ENCODE data around the gene SETD2.

SETD2 gene

GRCh38 chr3:47005212-47006144 lies 158.4 kb downstream of the SETD2 start:
- DNase-seq (ENCODE audit: low read depth, low spot score), result no peak
- H3K9me3 ChIP-seq (ENCODE audit: insufficient read depth, low read length), result no peaks in the 10 kb centered on the region
- no peak overlapping the region for H3K4me3 ChIP-seq (ENCODE audit: insufficient read length, low read depth)
- no peaks in the 10 kb centered on the region for H3K27me3 ChIP-seq (ENCODE audit: insufficient read depth, insufficient read length)
- H3K9ac ChIP-seq (ENCODE audit: insufficient read length, low read depth), result no peak overlapping the region
- no peaks in the 10 kb centered on the region for H3K4me1 ChIP-seq (ENCODE audit: insufficient read depth, insufficient read length)
- TF ChIP-seq YY1 (IDR thresholded peaks at IDR 0.05; ENCODE audit: insufficient read depth, insufficient read length), result no peak
- TF ChIP-seq SUZ12 (IDR thresholded peaks at IDR 0.05; ENCODE audit: extremely low read depth, insufficient read depth, insufficient read length), result no peak
- no peak for TF ChIP-seq ZNF274 (IDR thresholded peaks at IDR 0.05; ENCODE audit: low read depth, low read length)
- peaks cover 66% of the 10 kb centered on the region for H3K36me3 ChIP-seq (ENCODE audit: insufficient read depth, insufficient read length, low read length)

- peaks cover 75% of the 10 kb centered on the region for H3K36me3 ChIP-seq (ENCODE audit: insufficient read depth, insufficient read length, low read length)
- H3K4me3 ChIP-seq (ENCODE audit: insufficient read length, low read depth), result no peak overlapping the region
- peaks cover 3% of the 10 kb centered on the region for H3K4me1 ChIP-seq (ENCODE audit: insufficient read depth, insufficient read length)
- H3K27me3 ChIP-seq (ENCODE audit: insufficient read depth, insufficient read length), result no peaks in the 10 kb centered on the region
- no peak for DNase-seq (ENCODE audit: low read depth, low spot score)
- no peak for TF ChIP-seq ZNF274 (IDR thresholded peaks at IDR 0.05; ENCODE audit: low read depth, low read length)
- no peak for TF ChIP-seq SUZ12 (IDR thresholded peaks at IDR 0.05; ENCODE audit: extremely low read depth, insufficient read depth, insufficient read length)
- no peak for TF ChIP-seq YY1 (IDR thresholded peaks at IDR 0.05; ENCODE audit: insufficient read depth, insufficient read length)
- no peaks in the 10 kb centered on the region for H3K9me3 ChIP-seq (ENCODE audit: insufficient read depth, low read length)
- H3K9ac ChIP-seq (ENCODE audit: insufficient read length, low read depth), result no peak overlapping the region
Observed at GRCh38 chr3:47004369-47005211, 159.3 kb downstream of the SETD2 start.

- TF ChIP-seq YY1 (IDR thresholded peaks at IDR 0.05; ENCODE audit: insufficient read depth, insufficient read length) (no peak), SUZ12 (IDR thresholded peaks at IDR 0.05; ENCODE audit: extremely low read depth, insufficient read depth, insufficient read length) (no peak), ZNF274 (IDR thresholded peaks at IDR 0.05; ENCODE audit: low read depth, low read length) (no peak)
- Histone ChIP-seq H3K4me1 (ENCODE audit: insufficient read depth, insufficient read length) (peaks cover 9% of the 10 kb centered on the region), H3K4me3 (ENCODE audit: insufficient read length, low read depth) (no peak overlapping the region), H3K27me3 (ENCODE audit: insufficient read depth, insufficient read length) (no peaks in the 10 kb centered on the region), H3K9me3 (ENCODE audit: insufficient read depth, low read length) (no peaks in the 10 kb centered on the region), H3K36me3 (ENCODE audit: insufficient read depth, insufficient read length, low read length) (peaks cover 82% of the 10 kb centered on the region), H3K9ac (ENCODE audit: insufficient read length, low read depth) (no peak overlapping the region)
- DNase-seq (ENCODE audit: low read depth, low spot score), result no peak
Observed at GRCh38 chr3:47003461-47004368, 160.2 kb downstream of the SETD2 start.

- no peaks in the 10 kb centered on the region for H3K27me3 ChIP-seq (ENCODE audit: insufficient read depth, insufficient read length)
- no peak for DNase-seq (ENCODE audit: low read depth, low spot score)
- no peaks in the 10 kb centered on the region for H3K9me3 ChIP-seq (ENCODE audit: insufficient read depth, low read length)
- peaks cover 75% of the 10 kb centered on the region for H3K36me3 ChIP-seq (ENCODE audit: insufficient read depth, insufficient read length, low read length)
- no peak overlapping the region for H3K4me3 ChIP-seq (ENCODE audit: insufficient read length, low read depth)
- H3K9ac ChIP-seq (ENCODE audit: insufficient read length, low read depth), result no peak overlapping the region
- TF ChIP-seq YY1 (IDR thresholded peaks at IDR 0.05; ENCODE audit: insufficient read depth, insufficient read length) (no peak), ZNF274 (IDR thresholded peaks at IDR 0.05; ENCODE audit: low read depth, low read length) (no peak), SUZ12 (IDR thresholded peaks at IDR 0.05; ENCODE audit: extremely low read depth, insufficient read depth, insufficient read length) (no peak)
- peaks cover 16% of the 10 kb centered on the region for H3K4me1 ChIP-seq (ENCODE audit: insufficient read depth, insufficient read length)
Observed at GRCh38 chr3:47003056-47003410, 160.9 kb downstream of the SETD2 start.

- H3K4me3 ChIP-seq (ENCODE audit: insufficient read length, low read depth), result no peak overlapping the region
- peaks cover 19% of the 10 kb centered on the region for H3K4me1 ChIP-seq (ENCODE audit: insufficient read depth, insufficient read length)
- no peak for DNase-seq (ENCODE audit: low read depth, low spot score)
- no peak overlapping the region for H3K9ac ChIP-seq (ENCODE audit: insufficient read length, low read depth)
- H3K27me3 ChIP-seq (ENCODE audit: insufficient read depth, insufficient read length), result no peaks in the 10 kb centered on the region
- H3K36me3 ChIP-seq (ENCODE audit: insufficient read depth, insufficient read length, low read length), result peaks cover 72% of the 10 kb centered on the region
- H3K9me3 ChIP-seq (ENCODE audit: insufficient read depth, low read length), result no peaks in the 10 kb centered on the region
- TF ChIP-seq YY1 (IDR thresholded peaks at IDR 0.05; ENCODE audit: insufficient read depth, insufficient read length), result no peak
- TF ChIP-seq ZNF274 (IDR thresholded peaks at IDR 0.05; ENCODE audit: low read depth, low read length), result no peak
- TF ChIP-seq SUZ12 (IDR thresholded peaks at IDR 0.05; ENCODE audit: extremely low read depth, insufficient read depth, insufficient read length), result no peak
Observed at GRCh38 chr3:47002171-47003055, 161.5 kb downstream of the SETD2 start.

GRCh38 chr3:47001731-47002170 lies 162.2 kb downstream of the SETD2 start:
- DNase-seq (ENCODE audit: low read depth, low spot score), result no peak
- no peak for TF ChIP-seq SUZ12 (IDR thresholded peaks at IDR 0.05; ENCODE audit: extremely low read depth, insufficient read depth, insufficient read length)
- no peak for TF ChIP-seq ZNF274 (IDR thresholded peaks at IDR 0.05; ENCODE audit: low read depth, low read length)
- TF ChIP-seq YY1 (IDR thresholded peaks at IDR 0.05; ENCODE audit: insufficient read depth, insufficient read length), result no peak
- no peak overlapping the region for H3K9ac ChIP-seq (ENCODE audit: insufficient read length, low read depth)
- peaks cover 67% of the 10 kb centered on the region for H3K36me3 ChIP-seq (ENCODE audit: insufficient read depth, insufficient read length, low read length)
- no peak overlapping the region for H3K4me3 ChIP-seq (ENCODE audit: insufficient read length, low read depth)
- no peaks in the 10 kb centered on the region for H3K9me3 ChIP-seq (ENCODE audit: insufficient read depth, low read length)
- H3K27me3 ChIP-seq (ENCODE audit: insufficient read depth, insufficient read length), result no peaks in the 10 kb centered on the region
- H3K4me1 ChIP-seq (ENCODE audit: insufficient read depth, insufficient read length), result peaks cover 24% of the 10 kb centered on the region

Data from NT2/D1 (cell line).